Dermis microvascular lymphatic vessel endothelial cell (primary cell): Measurements from ENCODE around the gene PGD. TPM values are rescaled to one million over a fixed set of nuclear protein-coding genes. Genes with fewer than 3 reads are reported as not detected.
"Not testable (repeated sequence)": the region's sequence is repeated elsewhere in the genome, so short reads cannot be mapped to it uniquely, and the experiment has no call there.

ENCODE experiments used
- DNase-seq, 2 donors: peaks; one replicate each; pipeline versions ENCODE4 v3.0.0 to v3.0.0-alpha.2; 2010; ENCODE audit warnings: low read depth in 2 of 2
- total RNA-seq: library from RNA; depleted of rRNA; stranded (reverse); fragments of >200 nt; gene quantifications from 2 replicates; pipeline ENCODE4 v1.2.1, GENCODE V29; 2014

Gene PGD
- total RNA-seq, 1 donor from 2014 or later, result 79.3 TPM

- DNase-seq, result no peak
These were observed 34.9 kb downstream of the PGD start for GRCh38 chr1:10433790-10434189.

GRCh38 chr1:10434590-10434989 is 35.7 kb downstream of the PGD start:
- DNase-seq, result no peak

- DNase-seq, result no peak
These were observed 38.2 kb downstream of the PGD start for GRCh38 chr1:10437052-10437451.

GRCh38 chr1:10438677-10439163 is 39.9 kb downstream of the PGD start:
- no peak for DNase-seq

- no peak for DNase-seq
These were observed 41.4 kb downstream of the PGD start for GRCh38 chr1:10440305-10440704.

- no peak for DNase-seq
These were observed 41.9 kb downstream of the PGD start for GRCh38 chr1:10440794-10441193.

- no peak for DNase-seq
These were observed 45.4 kb downstream of the PGD start for GRCh38 chr1:10444248-10444647.

GRCh38 chr1:10444795-10445397 is 46.0 kb downstream of the PGD start:
- no peak for DNase-seq

- no peak for DNase-seq
These were observed 48.0 kb downstream of the PGD start for GRCh38 chr1:10446790-10447422.

GRCh38 chr1:10449751-10450150 is 50.9 kb downstream of the PGD start, which contains the start of gene CORT:
TSS of gene CORT (plus strand) at chr1:10450031. CDS start at chr1:10450224, 193 bp downstream.
- no peak for DNase-seq

GRCh38 chr1:10450156-10450814 is 51.4 kb downstream of the PGD start:
- DNase-seq, result no peak

GRCh38 chr1:10450836-10451235 is 52.0 kb downstream of the PGD start:
- no peak for DNase-seq

GRCh38 chr1:10451287-10451686 is 52.4 kb downstream of the PGD start:
- peak in 1 of 2 donors; percentile 12 for DNase-seq

- DNase-seq, result no peak
These were observed 57.2 kb downstream of the PGD start for GRCh38 chr1:10456048-10456447.

- DNase-seq, result no peak
These were observed 57.8 kb downstream of the PGD start for GRCh38 chr1:10456661-10457060.

- not testable (repeated sequence) for DNase-seq
These were observed 58.6 kb downstream of the PGD start for GRCh38 chr1:10457462-10457861.

GRCh38 chr1:10457875-10458274 is 59.0 kb downstream of the PGD start:
- DNase-seq, result peak in 1 of 2 donors; percentile 42

- peak in 1 of 2 donors; percentile 53 for DNase-seq
These were observed 60.3 kb downstream of the PGD start for GRCh38 chr1:10459184-10459583.

GRCh38 chr1:10467078-10467477 is 68.2 kb downstream of the PGD start:
- no peak for DNase-seq

- DNase-seq, result no peak
These were observed 71.2 kb downstream of the PGD start for GRCh38 chr1:10470043-10470442.
